Dermis microvascular lymphatic vessel endothelial cell (primary cell): ENCODE measurements around the gene NBPF8. TPM values are rescaled to one million over a fixed set of nuclear protein-coding genes. Genes with fewer than 3 reads are reported as not detected.
"Not testable (repeated sequence)": the region's sequence is repeated elsewhere in the genome, so short reads cannot be mapped to it uniquely, and the experiment has no call there.

Source experiments
- DNase-seq, 2 donors: peaks; one replicate each; pipeline versions ENCODE4 v3.0.0 to v3.0.0-alpha.2; 2010; ENCODE audit warnings: low read depth in 2 of 2
- total RNA-seq: library from RNA; depleted of rRNA; stranded (reverse); fragments of >200 nt; gene quantifications from 2 replicates; pipeline ENCODE4 v1.2.1, GENCODE V29; 2014

NBPF8 gene
- total RNA-seq = 5.5 and 9.2 TPM in 2 replicates

- peak; percentile 23 to 59 for DNase-seq
These were observed at the start of gene NBPF8 for GRCh38 chr1:120414911-120415480. NBPF8 (plus strand) TSS chr1:120415035; CDS start chr1:120436523, 21,488 bp downstream.

DNA sequence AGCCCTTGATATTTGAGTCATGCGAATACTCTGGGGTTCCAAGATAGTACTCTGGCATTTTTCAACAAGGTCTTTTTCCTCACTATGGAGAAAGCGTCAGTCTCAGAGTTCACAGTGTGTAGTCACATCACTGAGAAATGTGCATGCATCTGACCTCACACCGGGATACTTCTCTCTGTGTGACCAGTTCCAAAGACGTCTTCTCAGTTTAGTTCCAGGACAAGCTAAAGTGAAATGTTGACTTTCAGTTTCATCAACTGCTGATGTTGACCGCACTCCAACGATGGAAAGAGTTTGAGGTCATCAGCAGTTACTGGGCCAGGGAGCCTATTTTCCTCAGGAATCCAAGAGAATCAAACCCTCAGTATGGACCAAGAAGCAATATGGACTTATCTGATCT, 47.1 kb upstream of the NBPF8 start:
- not testable (repeated sequence) for DNase-seq

DNA sequence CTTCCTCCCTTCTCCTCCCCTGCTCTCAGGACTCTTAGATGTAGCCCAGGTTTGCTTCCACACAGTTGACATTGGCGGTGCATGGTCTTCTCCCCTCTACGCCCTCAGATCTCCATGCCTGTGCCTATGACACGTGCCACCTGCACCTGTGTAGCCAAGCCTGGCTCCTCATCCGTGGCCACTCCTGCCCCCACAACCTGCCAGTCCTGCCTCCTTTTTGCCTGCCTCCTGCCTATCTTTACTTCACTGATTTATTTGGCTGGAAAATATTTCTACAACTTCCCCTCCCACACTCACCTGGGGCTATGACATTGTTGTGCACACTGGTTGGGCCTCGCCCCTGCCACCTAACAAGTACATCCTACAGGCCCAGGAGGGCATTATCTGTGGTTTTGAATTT, 28.2 kb upstream of the NBPF8 start:
- not testable (repeated sequence) for DNase-seq

DNA sequence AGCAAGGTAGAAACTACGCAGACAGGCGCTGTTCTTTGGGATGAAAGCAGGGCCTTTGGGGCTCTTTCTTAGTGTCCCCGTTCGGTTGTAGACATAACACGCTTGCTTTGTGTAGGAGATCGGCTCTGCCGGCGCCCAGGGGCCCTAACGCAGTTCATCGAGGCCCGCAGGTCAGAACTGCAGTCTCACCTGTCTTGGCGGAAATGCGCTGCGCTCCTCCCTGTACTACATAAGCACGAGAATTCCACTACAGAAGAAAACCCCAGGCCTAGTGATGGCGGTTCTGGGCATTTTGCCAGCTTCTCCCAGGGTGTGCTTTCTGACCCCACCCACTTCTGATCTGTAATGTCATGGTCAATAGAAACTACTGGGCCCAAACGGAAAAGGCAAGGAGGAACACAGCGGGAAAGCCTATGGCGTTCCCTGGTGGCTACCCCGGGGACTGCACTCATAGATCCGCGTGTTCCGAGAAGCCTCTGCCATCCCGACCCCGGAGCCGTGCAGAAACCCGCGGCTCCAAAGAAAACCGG, 26.2 kb upstream of the NBPF8 start:
- peak; percentile 5 to 15 for DNase-seq

- not testable (repeated sequence) for DNase-seq
These were observed 23.5 kb upstream of the NBPF8 start for GRCh38 chr1:120391365-120391764.

- DNase-seq = not testable (repeated sequence)
These were observed 21.3 kb upstream of the NBPF8 start for GRCh38 chr1:120393316-120394232.

DNA sequence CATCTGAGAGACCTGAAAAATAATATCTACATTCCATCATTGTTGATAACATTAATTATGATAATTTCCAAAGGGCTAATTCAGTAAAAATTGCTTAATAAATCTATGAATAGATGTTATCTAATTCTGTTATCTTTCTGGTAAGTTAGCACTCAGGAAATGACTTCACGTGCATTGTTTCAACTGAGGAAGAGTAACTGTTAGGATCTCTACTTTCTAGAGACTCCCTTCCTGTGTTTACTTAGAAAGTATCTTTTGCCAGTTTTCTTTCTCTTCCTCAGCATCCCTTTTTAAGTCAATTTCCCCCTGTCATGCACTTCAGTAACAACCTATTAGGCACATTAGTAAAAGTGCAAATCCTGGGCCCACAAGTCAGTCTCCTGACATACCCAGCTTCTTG, 9.5 kb upstream of the NBPF8 start:
- not testable (repeated sequence) for DNase-seq

DNA sequence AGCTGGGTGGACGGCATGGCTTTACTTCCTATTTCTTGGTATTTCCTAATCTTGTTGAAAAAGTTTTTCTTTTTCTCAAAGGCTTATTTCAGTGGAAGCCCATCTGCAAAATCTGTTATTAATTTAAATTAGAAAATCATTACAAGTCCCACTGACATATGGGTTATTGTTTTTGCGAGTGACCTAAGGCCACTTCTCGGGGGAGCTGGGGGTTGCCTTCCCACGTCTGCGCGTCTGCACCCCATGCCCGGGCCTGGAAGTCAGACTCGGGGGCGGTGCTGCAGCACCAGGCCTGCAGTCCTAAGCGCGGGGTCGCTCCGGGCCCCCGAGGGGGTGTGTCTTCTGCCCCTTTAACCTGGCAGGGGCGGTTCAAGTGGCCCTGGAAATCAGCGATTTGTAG, 384 bp upstream of the NBPF8 start:
- DNase-seq = not testable (repeated sequence)

GRCh38 chr1:120415492-120415961, 692 bp downstream of the NBPF8 start:
- peak; percentile 10 to 41 for DNase-seq

- not testable (repeated sequence) for DNase-seq
These were observed 10.2 kb downstream of the NBPF8 start for GRCh38 chr1:120425063-120425462.

GRCh38 chr1:120431626-120432025, 16.8 kb downstream of the NBPF8 start:
- DNase-seq = not testable (repeated sequence)

DNA sequence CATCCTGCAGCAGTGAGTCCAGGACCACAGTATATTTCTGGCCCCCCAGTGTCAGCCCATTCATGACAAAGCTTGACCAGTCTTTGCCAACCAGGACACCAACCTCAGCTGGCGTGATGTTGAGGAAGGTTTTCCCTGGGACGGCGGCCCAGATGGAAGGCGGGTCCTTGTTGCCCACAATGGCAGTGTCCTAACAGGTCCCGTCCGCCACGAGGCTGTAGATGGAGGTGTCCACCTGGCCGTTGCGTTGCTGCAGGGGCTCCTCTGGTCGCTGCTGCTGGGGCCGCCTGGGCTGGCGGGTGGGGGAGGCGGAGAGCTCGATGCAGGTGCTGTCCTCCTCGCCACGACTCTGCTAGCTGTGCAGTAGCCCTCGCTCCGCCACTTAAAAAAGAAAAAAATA, 19.0 kb downstream of the NBPF8 start:
- DNase-seq = not testable (repeated sequence)

GRCh38 chr1:120449124-120449523, 34.3 kb downstream of the NBPF8 start:
- DNase-seq = not testable (repeated sequence)

Other genes with a start within 250 kb of the NBPF8 start
- gene SEC22B, start 238.5 kb upstream of the NBPF8 start, total RNA-seq = 20.4 and 22.0 TPM in 2 replicates